Calu3 (cell line): ENCODE data around the gene RMND5B. TPM values are rescaled to one million over a fixed set of nuclear protein-coding genes. Genes with fewer than 3 reads are reported as not detected.
A peak's percentile ranks its signal among the peaks of the same experiment; 100 is the strongest.

Source experiments
- BruUV-seq: library from RNA; stranded (reverse); fragments of 400-500 nt; replicated peaks from 2 replicates; lab custom pipeline; 2021; lab: Mats Ljungman, UMichigan
- CTCF ChIA-PET: fragments of 300-600 bp; sonication (Branson Sonifier 250); formaldehyde crosslinking; loops from one replicate; lab custom pipeline; 2022; ENCODE audit warnings: antibody characterized with exemption; lab: Charles Lee
- DNase-seq: peaks from one replicate; pipeline ENCODE4 v3.0.0; 2022
- H3K27ac Mint-ChIP-seq: one replicate; pipeline ENCODE4 v1.8.0; 2022; ENCODE audit warnings: mixed read lengths; ENCODE audit not compliant: unreplicated experiment
- H3K27me3 Mint-ChIP-seq: one replicate; pipeline ENCODE4 v1.8.0; 2022; ENCODE audit warnings: mixed read lengths; ENCODE audit not compliant: unreplicated experiment
- H3K36me3 Mint-ChIP-seq: one replicate; pipeline ENCODE4 v1.8.0; 2022; ENCODE audit warnings: mild to moderate bottlenecking, moderate library complexity, mixed read lengths; ENCODE audit not compliant: insufficient read depth, unreplicated experiment
- H3K4me1 Mint-ChIP-seq: one replicate; pipeline ENCODE4 v1.8.0; 2022; ENCODE audit warnings: mild to moderate bottlenecking, low read depth, mixed read lengths; ENCODE audit not compliant: unreplicated experiment
- H3K4me3 Mint-ChIP-seq: one replicate; pipeline ENCODE4 v1.8.0; 2022; ENCODE audit warnings: mild to moderate bottlenecking, low read depth, moderate library complexity, mixed read lengths; ENCODE audit not compliant: unreplicated experiment
- H3K9me3 Mint-ChIP-seq: one replicate; pipeline ENCODE4 v1.8.0; 2022; ENCODE audit warnings: low read depth, mixed read lengths; ENCODE audit not compliant: unreplicated experiment
- CTCF ChIP-seq: fragments of 200-600 bp; IDR thresholded peaks from one replicate; pipeline ENCODE4 v1.8.0; 2022; ENCODE audit warnings: antibody characterized with exemption; ENCODE audit not compliant: unreplicated experiment
- intact Hi-C: fragments of 100-400 bp; cut with micrococcal nuclease; formaldehyde crosslinking; loops from one replicate; pipeline ENCODE4 v1.10.0; 2022; ENCODE audit not compliant: unreplicated experiment
- total RNA-seq: library from RNA; stranded (reverse); gene quantifications from 2 replicates; pipeline ENCODE4 v1.2.3, GENCODE V29; 2022

RMND5B gene
- total RNA-seq, 1 experiment from 2014 or later = 50.7 TPM

- no peak overlapping the region for H3K27ac Mint-ChIP-seq
- no peaks in the 10 kb centered on the region for H3K9me3 Mint-ChIP-seq
- intact Hi-C loops = no loop called here
- peaks cover 5% of the 10 kb centered on the region for H3K36me3 Mint-ChIP-seq
- DNase-seq = no peak
- no peaks in the 10 kb centered on the region for H3K4me1 Mint-ChIP-seq
- no peak for TF ChIP-seq CTCF
- BruUV-seq = no TSS peak
- H3K27me3 Mint-ChIP-seq = peaks cover 23% of the 10 kb centered on the region
- H3K4me3 Mint-ChIP-seq = no peak overlapping the region
- CTCF ChIA-PET = interaction anchor here (1.0 to 2.5 kb wide), 3 partner anchors 84 to 88 kb away, joined by 4 to 12 read pairs (median 4); no protein-coding TSS in a partner anchor
These were observed 31.7 kb downstream of the RMND5B start for GRCh38 chr5:178162481-178162880.

- DNase-seq = peak; percentile 94
- CTCF ChIA-PET = interaction anchor here (1.0 to 2.5 kb wide), 2 partner anchors 88 to 90 kb away, joined by 4 to 12 read pairs; no protein-coding TSS in a partner anchor
- intact Hi-C loops = loop anchor here (1.0 kb wide), 2 partner anchors 18 to 88 kb away; no protein-coding TSS in a partner anchor
- Mint-ChIP-seq H3K9me3 (no peaks in the 10 kb centered on the region), H3K36me3 (peaks cover 5% of the 10 kb centered on the region), H3K4me1 (no peaks in the 10 kb centered on the region), H3K4me3 (peak overlapping the region; percentile 8), H3K27ac (no peak overlapping the region), H3K27me3 (peaks cover 32% of the 10 kb centered on the region)
- TF ChIP-seq CTCF = peak; percentile 99
- no TSS peak for BruUV-seq
These were observed 33.2 kb downstream of the RMND5B start for GRCh38 chr5:178163772-178164735.

- no TSS peak for BruUV-seq
- CTCF ChIA-PET = interaction anchor here (1.8 kb wide), 1 partner anchor 90 kb away, joined by 5 read pairs; no protein-coding TSS in a partner anchor
- Mint-ChIP-seq H3K36me3 (peaks cover 5% of the 10 kb centered on the region), H3K27me3 (peaks cover 47% of the 10 kb centered on the region), H3K4me3 (no peak overlapping the region), H3K4me1 (no peaks in the 10 kb centered on the region), H3K9me3 (no peaks in the 10 kb centered on the region), H3K27ac (no peak overlapping the region)
- no peak for TF ChIP-seq CTCF
- no peak for DNase-seq
- intact Hi-C loops = no loop called here
These were observed 34.8 kb downstream of the RMND5B start for GRCh38 chr5:178165581-178165980.

GRCh38 chr5:178170455-178170854 lies 39.6 kb downstream of the RMND5B start:
- BruUV-seq = no TSS peak
- no peak overlapping the region for H3K4me3 Mint-ChIP-seq
- H3K4me1 Mint-ChIP-seq = no peaks in the 10 kb centered on the region
- H3K36me3 Mint-ChIP-seq = no peaks in the 10 kb centered on the region
- intact Hi-C loops = no loop called here
- no peak for DNase-seq
- TF ChIP-seq CTCF = no peak
- H3K27me3 Mint-ChIP-seq = peaks cover 34% of the 10 kb centered on the region
- CTCF ChIA-PET = interaction anchor here (0.6 to 0.9 kb wide), 4 partner anchors 10 to 1440 kb away, joined by 3 to 5 read pairs (median 3); no protein-coding TSS in a partner anchor
- H3K27ac Mint-ChIP-seq = no peak overlapping the region
- H3K9me3 Mint-ChIP-seq = no peaks in the 10 kb centered on the region
